HepG2 (cell line): ENCODE results near the gene ANKS1B. TPM values are rescaled to one million over a fixed set of nuclear protein-coding genes. Genes with fewer than 3 reads are reported as not detected.

Experiments used
- BRD4 ChIP-seq: sonication (generic); formaldehyde crosslinking; IDR thresholded peaks from 2 replicates; pipeline ENCODE4 v1.4.0; 2020; ENCODE audit warnings: missing genetic modification reagents
- CAMTA2 ChIP-seq: sonication (generic); formaldehyde crosslinking; IDR thresholded peaks from 2 replicates; pipeline ENCODE4 v1.4.0; 2020; ENCODE audit warnings: mild to moderate bottlenecking, missing genetic modification reagents, borderline replicate concordance
- CREM ChIP-seq, 2 experiments: sonication (generic) in 1 of 2; formaldehyde crosslinking in 1 of 2; IDR thresholded peaks; 2 replicates each; pipeline versions ENCODE4 v1.4.0 to v1.6.1; 2016 to 2020; ENCODE audit warnings: antibody characterized with exemption in 1 of 2, mild to moderate bottlenecking in 1 of 2, missing genetic modification reagents in 1 of 2
- GATA4 ChIP-seq: sonication (generic); IDR thresholded peaks from 2 replicates; pipeline ENCODE4 v1.6.1; 2016; ENCODE audit warnings: antibody characterized with exemption, low read depth, borderline replicate concordance
- GPN1 ChIP-seq: sonication (generic); formaldehyde crosslinking; IDR thresholded peaks from 2 replicates; pipeline ENCODE4 v1.5.1; 2020; ENCODE audit warnings: missing genetic modification reagents, borderline replicate concordance
- MAX ChIP-seq: IDR thresholded peaks from 2 replicates; pipeline ENCODE4 v1.6.1; 2012; ENCODE audit warnings: inconsistent platforms
- REXO4 ChIP-seq: sonication (generic); formaldehyde crosslinking; IDR thresholded peaks from 2 replicates; pipeline ENCODE4 v1.8.0; 2022; ENCODE audit warnings: missing genetic modification reagents, mild to moderate bottlenecking, borderline replicate concordance
- TP53 ChIP-seq: sonication (generic); formaldehyde crosslinking; conservative IDR thresholded peaks from 2 replicates; pipeline ENCODE4 v1.4.0; 2020; ENCODE audit warnings: missing genetic modification reagents
- ZBTB26 ChIP-seq: IDR thresholded peaks from 2 replicates; pipeline ENCODE4 v1.6.1; 2016; ENCODE audit warnings: missing compliant biosample characterization, missing genetic modification reagents, borderline replicate concordance
- ZBTB40 ChIP-seq, 2 experiments: fragments of 450-650 bp in 1 of 2; sonication (generic) in 1 of 2; formaldehyde crosslinking in 1 of 2; IDR thresholded peaks; 2 replicates each; pipeline versions ENCODE4 v1.6.1 to v1.8.0; 2016 to 2022; ENCODE audit warnings: antibody characterized with exemption in 1 of 2, mild to moderate bottlenecking in 1 of 2, missing genetic modification reagents in 1 of 2
- ZFP1 ChIP-seq: IDR thresholded peaks from 2 replicates; pipeline ENCODE4 v1.6.1; 2016
- ZFP36L2 ChIP-seq: sonication (generic); formaldehyde crosslinking; IDR thresholded peaks from 2 replicates; pipeline ENCODE4 v1.4.0; 2020; ENCODE audit warnings: missing genetic modification reagents
- polyA plus RNA-seq, 8 experiments: library from polyadenylated mRNA; depleted of rRNA in 3 of 8; stranded (reverse) in 7 of 8; unstranded in 1 of 8; fragments of >200 nt; fragmentation: Illumina TruSeq in 4 of 8; extraction: Trizol in 4 of 8; gene quantifications; 2 replicates each; pipeline versions ENCODE4 v1.2.1 to v1.2.3, GENCODE V29; 2011 to 2016; ENCODE audit warnings: low read depth in 4 of 8, missing spikeins in 1 of 8, mixed read lengths in 1 of 8; ENCODE audit not compliant: insufficient read depth in 1 of 8
- total RNA-seq, 5 experiments: library from RNA; depleted of rRNA; stranded (reverse); fragments of >200 nt; fragmentation: Illumina TruSeq; extraction: Trizol; gene quantifications; 2 replicates each; pipeline ENCODE4 v1.2.3, GENCODE V29; 2016; ENCODE audit warnings: low read depth in 1 of 5
- TF ChIP-seq, protein P1 (sequence below): sonication (generic); formaldehyde crosslinking; IDR thresholded peaks from 2 replicates; pipeline ENCODE4; 2020; ENCODE audit warnings: missing genetic modification reagents, mild to moderate bottlenecking, borderline replicate concordance

Gene ANKS1B
- total and polyA plus RNA-seq, 2 of the 13 experiments (the other 11 are each of a cell fraction or from before 2014, with no cell fraction given) = 0.15 TPM; not detected in 1

DNA sequence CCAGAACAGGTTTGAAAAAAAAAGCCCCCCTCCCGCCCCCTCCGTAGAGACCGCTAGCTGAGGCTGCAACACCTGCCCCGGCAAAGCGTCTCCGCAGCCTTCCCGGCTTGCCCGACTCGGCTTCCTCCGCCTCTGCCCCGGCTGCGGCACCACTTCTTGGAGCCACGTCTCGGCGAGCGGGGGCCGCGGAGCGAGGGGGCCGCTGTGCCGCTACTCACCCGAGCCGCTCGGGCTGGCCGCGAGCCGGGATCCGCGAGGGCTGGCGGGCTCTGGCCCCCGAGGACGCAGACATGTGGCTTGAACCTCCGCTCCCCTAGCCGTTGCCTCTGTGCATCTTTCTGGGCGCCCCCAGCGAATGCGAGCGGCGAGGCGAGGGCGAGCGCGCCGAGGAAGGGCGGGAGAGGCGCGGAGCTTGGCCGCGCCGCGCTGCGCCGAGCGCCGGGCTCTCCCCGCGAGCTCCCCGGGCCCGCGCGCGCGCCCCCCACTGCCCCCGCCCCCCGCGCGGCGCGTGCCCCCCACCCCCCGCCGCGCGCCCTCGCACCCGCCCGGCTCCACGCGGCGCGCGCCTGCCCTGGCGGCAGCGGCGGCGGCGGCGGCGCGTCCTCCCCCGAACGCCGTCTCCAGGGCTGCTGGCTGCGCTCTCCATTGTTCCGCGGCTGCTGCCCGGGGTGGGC is 1090.2 kb downstream of the ANKS1B start (continued):
- TF ChIP-seq ZBTB40 (IDR thresholded peaks at IDR 0.05) (no peak), ZBTB40 (CRISPR knock-in tag; IDR thresholded peaks at IDR 0.05) (no peak), REXO4 (CRISPR knock-in tag) (no peak), TP53 (CRISPR knock-in tag) (no peak), GPN1 (CRISPR knock-in tag) (no peak), BRD4 (CRISPR knock-in tag) (no peak), GATA4 (no peak), ZBTB26 (no peak), CAMTA2 (CRISPR knock-in tag) (no peak), CREM (IDR thresholded peaks at IDR 0.05) (no peak), CREM (CRISPR knock-in tag; IDR thresholded peaks at IDR 0.05) (no peak), ZFP1 (CRISPR knock-in tag) (no peak), ZFP36L2 (CRISPR knock-in tag) (no peak), MAX (no peak)
- TF ChIP-seq, protein P1, sequence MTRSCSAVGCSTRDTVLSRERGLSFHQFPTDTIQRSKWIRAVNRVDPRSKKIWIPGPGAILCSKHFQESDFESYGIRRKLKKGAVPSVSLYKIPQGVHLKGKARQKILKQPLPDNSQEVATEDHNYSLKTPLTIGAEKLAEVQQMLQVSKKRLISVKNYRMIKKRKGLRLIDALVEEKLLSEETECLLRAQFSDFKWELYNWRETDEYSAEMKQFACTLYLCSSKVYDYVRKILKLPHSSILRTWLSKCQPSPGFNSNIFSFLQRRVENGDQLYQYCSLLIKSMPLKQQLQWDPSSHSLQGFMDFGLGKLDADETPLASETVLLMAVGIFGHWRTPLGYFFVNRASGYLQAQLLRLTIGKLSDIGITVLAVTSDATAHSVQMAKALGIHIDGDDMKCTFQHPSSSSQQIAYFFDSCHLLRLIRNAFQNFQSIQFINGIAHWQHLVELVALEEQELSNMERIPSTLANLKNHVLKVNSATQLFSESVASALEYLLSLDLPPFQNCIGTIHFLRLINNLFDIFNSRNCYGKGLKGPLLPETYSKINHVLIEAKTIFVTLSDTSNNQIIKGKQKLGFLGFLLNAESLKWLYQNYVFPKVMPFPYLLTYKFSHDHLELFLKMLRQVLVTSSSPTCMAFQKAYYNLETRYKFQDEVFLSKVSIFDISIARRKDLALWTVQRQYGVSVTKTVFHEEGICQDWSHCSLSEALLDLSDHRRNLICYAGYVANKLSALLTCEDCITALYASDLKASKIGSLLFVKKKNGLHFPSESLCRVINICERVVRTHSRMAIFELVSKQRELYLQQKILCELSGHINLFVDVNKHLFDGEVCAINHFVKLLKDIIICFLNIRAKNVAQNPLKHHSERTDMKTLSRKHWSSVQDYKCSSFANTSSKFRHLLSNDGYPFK (CRISPR knock-in tag) = no peak
